GM21529 (cell line): ENCODE results near the gene ARPP21.
A peak's percentile ranks its signal among the peaks of the same experiment; 100 is the strongest.

Experiments
- ATAC-seq: cut with Tn5 transposase; IDR thresholded peaks from one replicate; pipeline ENCODE4 v1.9.1; 2021; ENCODE audit not compliant: unreplicated experiment

Gene ARPP21

DNA sequence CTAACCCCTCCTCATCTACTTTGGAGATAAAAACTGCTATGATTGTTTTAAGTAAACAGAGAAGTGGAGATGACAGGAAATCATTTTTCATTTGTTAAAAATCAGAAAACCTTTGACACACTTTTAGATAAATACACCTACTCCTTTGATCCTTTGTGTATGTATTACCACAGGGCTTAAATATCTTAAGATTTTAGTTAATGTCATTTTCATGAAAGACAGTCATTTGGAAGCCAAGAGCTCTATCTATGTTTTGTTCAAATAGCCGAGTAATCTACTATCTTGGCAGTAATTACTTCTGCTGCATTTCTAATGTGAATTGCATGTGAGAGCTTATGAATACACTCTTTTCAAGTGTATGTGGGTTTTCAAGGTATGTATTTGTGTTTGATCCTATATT is 2.0 kb downstream of the ARPP21 start:
- ATAC-seq: no peak

DNA sequence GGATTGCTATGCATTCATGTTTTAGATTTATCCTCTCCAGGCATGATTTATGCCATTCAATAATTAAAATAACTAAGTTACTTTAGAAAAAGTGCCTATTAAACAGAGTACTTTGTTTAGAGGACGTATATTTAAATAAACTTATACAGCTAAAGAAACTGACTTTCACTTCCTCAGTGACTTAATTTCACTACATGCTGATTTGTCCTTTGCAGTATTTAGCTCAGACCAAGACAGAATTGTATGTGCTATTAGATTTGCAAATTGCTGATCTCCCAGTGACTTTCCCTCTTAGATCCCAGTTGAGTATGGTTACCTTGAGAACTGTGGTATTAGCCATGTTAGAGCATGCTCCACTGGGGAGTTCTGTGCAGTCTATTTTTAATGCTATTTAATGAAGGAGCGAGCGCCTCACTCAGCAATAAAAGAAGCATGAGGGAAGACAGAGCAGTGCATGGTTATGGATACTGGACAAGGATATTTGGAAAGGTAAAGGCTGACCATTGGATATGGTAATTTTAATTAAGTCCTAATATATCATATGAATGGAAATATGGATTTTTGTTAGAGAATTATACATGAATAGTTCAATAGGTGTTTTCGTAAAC is 2.7 kb downstream of the ARPP21 start:
- no peak for ATAC-seq

GRCh38 chr3:35643495-35643894 is 4.2 kb downstream of the ARPP21 start:
- ATAC-seq: no peak

DNA sequence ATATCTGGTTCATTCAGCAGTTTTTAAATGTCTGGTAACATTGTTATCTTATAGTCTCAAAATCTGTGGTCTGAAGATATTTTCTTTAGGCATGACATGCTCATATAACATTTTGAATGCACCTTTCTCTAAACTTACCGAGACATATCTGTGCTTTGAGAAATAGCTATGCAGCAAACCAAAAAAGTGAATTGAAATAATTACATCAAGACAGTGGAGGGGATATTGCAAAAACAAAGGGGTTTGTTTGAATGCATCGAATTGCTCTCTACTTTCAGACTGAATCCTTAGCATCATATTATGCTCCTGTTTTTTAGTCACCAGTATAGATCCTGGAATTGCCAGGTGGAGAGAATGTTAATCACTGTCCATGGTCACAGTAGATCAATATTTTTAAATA is 5.1 kb downstream of the ARPP21 start:
- no peak for ATAC-seq

DNA sequence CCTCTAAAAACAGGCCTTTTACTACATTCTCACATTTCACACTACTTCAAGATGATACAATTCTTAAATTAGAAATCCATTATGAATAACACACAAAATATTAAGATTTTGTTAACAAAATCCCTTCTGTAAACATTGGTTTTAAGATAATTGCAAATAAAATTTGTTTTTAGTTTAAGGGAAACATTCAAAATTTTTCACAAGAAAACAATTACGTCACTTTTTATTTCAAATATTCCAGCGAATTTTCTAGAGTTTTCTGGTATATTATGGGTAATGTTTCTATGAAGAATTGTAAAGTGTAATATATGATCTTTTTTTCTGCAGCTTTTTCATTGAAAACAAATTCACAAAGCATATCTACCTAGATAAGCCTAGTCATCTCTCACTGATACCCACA is 5.9 kb downstream of the ARPP21 start:
- no peak for ATAC-seq

GRCh38 chr3:35646081-35646480 is 6.8 kb downstream of the ARPP21 start:
- ATAC-seq: no peak

- no peak for ATAC-seq
Measured at GRCh38 chr3:35647461-35647860, 8.1 kb downstream of the ARPP21 start.

DNA sequence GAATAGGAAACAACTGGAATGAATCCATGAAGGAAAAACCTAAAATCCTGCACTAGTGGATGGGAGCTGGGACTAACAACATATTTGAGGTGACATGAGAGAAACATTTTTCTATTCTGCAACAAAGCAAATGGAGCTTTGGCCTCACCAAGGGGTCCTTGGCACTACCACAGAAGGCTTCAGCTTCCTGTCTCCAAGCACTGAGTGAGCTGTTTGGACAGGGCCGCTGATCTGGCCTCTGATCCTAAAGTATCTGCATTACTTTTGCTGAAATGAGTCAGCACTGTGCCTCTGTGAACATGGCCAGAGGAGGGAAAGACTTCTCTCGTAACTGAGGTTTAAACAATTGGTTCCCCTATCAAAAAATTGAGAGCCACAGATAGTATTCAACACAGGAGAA is 9.0 kb downstream of the ARPP21 start:
- no peak for ATAC-seq

DNA sequence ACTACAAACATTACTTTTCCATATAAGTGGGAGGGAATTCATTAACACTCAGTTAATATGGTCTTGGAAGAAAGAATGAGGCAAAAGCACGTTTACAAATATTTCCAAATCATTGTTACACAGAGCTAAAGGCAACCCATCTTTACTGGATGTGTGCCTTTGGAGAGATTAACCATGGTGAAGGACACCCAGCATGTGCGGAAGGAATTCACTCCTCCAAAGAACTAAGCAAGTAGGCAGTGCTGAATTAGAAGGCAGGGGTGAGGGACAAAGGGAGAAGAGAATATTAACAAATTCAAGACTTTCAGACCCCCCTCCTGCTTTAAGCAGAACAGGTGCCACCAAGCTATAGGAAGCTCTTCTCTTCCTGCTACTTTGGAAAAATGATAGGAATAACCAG is 10.1 kb downstream of the ARPP21 start:
- no peak for ATAC-seq

DNA sequence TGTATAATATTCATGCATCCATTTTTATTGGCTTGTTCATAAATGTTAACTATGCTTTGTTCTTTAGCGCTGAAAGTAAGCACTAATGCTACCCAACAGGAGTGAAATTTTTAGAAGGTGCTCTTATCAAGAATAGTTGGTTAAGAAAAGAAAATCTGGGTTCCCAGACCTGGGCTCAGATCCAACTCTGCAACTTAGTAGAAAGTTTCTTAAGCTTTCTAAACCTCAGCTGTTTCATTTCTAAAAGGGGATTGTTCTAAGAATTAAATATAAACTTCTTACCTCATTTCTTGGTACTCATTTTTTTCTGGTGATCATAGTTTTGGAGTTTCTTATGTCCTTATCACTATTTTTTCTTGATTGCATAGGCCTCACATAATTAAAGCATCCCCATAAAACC is 12.1 kb downstream of the ARPP21 start:
- no peak for ATAC-seq

- no peak for ATAC-seq
Measured at GRCh38 chr3:35651851-35652250, 12.5 kb downstream of the ARPP21 start.

DNA sequence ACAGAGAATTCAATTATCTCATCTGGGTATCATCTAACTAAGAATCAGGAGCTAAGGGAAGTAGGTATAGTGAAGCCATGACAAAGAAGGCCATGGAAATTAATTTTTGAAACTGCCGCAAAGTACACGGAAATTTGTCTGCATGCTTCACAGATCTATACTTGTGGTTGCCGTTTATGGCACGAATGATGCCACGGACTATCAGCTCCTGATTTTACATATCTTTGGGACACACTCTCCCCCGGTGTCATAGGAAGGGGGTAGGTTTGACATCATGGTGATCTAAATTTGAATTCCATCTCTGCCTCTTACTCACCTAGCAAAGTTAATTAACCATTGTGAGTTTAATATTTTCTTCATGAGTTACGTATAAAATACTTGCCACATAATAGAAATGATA is 14.0 kb downstream of the ARPP21 start:
- no peak for ATAC-seq

GRCh38 chr3:35654476-35654875 is 15.2 kb downstream of the ARPP21 start:
- no peak for ATAC-seq

DNA sequence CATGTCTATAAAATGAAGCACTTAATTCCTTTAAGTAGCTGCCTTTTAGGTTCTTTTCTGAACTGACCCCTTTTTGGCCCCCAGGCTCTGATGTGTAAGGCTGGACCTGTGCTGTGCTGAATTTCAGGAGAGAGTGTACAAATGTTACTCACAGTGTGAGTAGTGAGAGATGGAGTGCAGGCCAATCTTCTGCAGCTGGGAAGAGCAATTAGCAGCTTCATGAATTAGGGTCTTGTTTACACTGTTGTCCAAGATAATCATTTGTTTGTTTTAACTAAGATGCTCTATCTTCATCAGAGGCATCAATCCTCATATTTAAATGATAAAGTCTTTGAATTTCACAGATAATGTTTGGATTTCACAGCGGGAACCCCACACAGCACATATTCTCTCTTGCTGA is 19.4 kb downstream of the ARPP21 start:
- ATAC-seq: no peak

DNA sequence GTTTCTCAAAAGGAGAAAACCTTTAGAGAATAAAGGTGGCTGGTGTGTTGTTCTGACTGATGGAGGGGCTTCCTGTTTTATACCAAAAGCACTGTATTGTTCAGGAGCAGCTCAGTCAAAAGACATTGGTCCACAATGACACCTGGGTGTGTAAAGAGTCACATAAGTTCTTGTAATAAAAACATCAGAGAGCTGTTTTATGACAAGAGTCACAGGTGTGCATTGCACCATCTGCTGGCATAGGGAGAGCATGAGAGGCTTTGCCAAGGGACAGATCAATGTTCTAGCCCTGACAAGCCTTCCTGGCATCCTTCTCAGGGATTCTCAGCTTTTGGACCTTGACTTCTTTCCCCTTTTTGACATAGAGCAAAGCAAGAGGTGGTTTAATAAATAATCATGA is 20.4 kb downstream of the ARPP21 start:
- ATAC-seq: no peak

DNA sequence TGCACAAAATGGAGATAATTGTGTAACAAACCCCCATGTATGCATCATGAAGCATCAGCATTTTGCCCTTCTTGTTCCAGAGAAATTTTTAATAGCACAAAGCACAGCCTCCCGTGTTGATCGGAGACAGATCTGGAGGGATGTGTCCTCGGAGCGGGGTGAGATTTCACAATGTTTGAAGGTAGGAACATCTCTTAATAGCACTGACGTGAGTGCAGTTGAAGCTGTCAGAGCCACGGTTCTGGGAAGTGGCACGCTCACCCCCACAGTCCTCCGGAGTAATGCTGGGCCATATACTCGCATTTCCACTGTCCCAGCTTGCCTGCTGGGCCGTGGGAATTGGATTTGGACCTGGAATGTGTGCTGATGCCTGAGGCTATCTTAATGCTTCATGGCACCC is 24.1 kb downstream of the ARPP21 start:
- no peak for ATAC-seq

GRCh38 chr3:35664460-35664919 is 25.2 kb downstream of the ARPP21 start:
- peak; percentile 75 for ATAC-seq

DNA sequence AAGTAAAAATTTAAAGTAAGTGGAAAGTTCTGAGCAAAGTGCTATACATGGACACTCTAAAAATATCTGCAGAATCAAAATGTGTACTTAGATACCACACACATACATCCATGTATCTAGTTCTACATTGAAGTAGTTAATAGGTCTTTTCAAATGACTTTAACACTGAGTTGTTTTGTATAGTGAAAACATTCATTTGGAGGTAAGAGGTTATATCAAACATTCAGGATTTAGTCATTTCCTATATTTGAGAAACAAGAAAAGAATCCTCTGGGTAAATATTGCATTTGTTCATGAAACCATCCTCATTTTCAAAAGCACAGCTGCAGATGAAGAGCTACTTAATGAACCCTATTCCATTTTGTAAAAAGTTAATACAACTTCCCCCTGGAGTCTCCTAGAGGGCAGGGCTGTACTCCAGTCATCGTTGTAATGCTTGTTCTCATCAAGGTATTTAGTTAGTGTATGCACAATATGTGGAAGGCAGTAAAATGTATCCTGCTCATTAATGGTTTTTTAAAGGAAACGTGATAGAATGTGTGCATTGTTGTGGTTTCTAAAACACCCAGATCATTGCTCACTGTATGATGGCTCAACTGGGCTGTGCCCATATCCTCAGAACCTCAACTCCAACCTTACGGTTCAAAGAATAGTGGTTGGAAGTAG is 26.2 kb downstream of the ARPP21 start:
- ATAC-seq: no peak

DNA sequence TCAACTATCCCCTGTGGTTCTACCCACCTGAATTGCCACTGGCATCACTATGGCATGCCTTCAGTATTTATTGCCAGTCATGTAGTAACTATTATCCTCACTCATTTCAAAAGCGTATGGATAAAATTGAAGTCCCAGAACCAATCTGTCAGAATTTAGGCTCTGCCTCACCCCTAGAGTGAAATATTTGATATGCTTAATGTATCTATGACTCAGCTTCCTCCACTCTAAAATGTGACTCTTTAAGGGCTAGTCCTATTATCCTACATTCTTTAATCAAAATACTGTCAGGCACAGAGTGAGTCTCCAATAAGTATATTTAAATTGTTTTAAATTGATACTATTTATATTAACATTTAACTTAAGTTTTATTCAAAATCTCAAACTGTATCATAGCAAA is 27.6 kb downstream of the ARPP21 start:
- ATAC-seq: no peak

DNA sequence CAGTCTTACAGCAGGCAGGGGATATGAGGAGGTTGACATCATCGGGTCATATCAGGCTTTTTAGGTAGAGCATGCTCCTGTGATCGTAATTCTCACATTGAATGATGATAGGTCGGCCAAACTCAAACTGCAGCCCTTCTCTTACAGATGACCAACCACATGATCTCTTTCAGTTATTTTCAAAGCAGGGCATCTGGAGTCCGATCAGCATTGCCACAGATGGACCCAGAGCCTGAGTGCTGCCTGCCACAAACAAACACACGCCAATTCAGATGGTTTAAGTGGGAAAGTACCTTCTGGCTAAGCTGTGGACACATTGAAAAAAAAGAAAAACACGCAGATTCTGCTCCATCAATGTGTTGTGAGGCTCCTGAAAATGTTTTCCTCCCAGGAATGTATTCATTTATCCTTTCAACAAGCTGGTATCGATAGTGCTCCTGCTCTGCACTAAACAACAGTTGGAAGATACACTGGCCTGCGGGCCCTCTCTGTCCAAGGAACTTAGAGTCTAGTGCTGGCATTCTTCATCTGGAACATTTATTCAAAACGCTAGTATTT is 31.2 kb downstream of the ARPP21 start:
- ATAC-seq: no peak

GRCh38 chr3:35671483-35671882 is 32.2 kb downstream of the ARPP21 start:
- no peak for ATAC-seq

DNA sequence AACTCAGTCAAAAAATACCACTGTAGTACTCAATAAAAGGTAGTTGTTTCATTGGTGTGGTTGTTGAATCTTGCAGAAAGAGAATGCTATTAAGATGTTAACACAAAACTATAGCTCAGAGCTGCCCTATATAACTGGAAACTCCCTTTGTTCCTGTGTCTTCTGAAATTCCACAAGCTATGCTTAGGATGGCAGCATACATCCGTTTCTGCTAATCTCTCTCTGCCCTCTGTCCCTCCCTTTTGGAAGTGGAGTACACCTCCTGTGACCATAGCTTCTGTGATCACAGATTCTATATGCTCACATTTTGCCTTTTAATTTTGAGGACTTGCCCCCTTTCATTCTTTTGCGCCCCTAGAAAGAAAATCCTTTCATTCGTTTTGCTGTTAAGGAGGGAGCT is 33.7 kb downstream of the ARPP21 start:
- no peak for ATAC-seq
